Activated T-helper 17 cell treated with anti-CD3 and anti-CD28 coated beads, Interleukin-2, amount 50 U/mL, for 72 hours (primary cell): ENCODE results near the gene MEST. TPM values are rescaled to one million over a fixed set of nuclear protein-coding genes. Genes with fewer than 3 reads are reported as not detected.
"Not testable (repeated sequence)": the region's sequence is repeated elsewhere in the genome, so short reads cannot be mapped to it uniquely, and the experiment has no call there.

ENCODE experiments used
- ATAC-seq: fragments of 150-1000 bp; cut with Tn5 transposase; replicated peaks from 2 replicates; pipeline ENCODE4 v1.10.0; 2021; ENCODE audit warnings: mild to moderate bottlenecking, moderate library complexity
- H3K27ac Mint-ChIP-seq: one replicate; pipeline ENCODE4 v1.8.0; 2022; ENCODE audit warnings: mixed read lengths
- H3K27me3 Mint-ChIP-seq: one replicate; pipeline ENCODE4 v1.8.0; 2022; ENCODE audit warnings: mixed read lengths
- H3K36me3 Mint-ChIP-seq: one replicate; pipeline ENCODE4 v1.8.0; 2022; ENCODE audit warnings: low read depth, mild to moderate bottlenecking, mixed read lengths
- H3K4me1 Mint-ChIP-seq: one replicate; pipeline ENCODE4 v1.8.0; 2022; ENCODE audit warnings: mixed read lengths
- H3K4me3 Mint-ChIP-seq: one replicate; pipeline ENCODE4 v1.8.0; 2022; ENCODE audit warnings: mild to moderate bottlenecking, mixed read lengths
- H3K9me3 Mint-ChIP-seq: one replicate; pipeline ENCODE4 v1.8.0; 2022; ENCODE audit warnings: mixed read lengths
- total RNA-seq, 2 donors: library from RNA; stranded (reverse); gene quantifications; one replicate each; pipeline ENCODE4 v1.2.3, GENCODE V29; 2022

Gene MEST
- total RNA-seq, 2 donors from 2014 or later, result 0.99 to 1.5 TPM

DNA sequence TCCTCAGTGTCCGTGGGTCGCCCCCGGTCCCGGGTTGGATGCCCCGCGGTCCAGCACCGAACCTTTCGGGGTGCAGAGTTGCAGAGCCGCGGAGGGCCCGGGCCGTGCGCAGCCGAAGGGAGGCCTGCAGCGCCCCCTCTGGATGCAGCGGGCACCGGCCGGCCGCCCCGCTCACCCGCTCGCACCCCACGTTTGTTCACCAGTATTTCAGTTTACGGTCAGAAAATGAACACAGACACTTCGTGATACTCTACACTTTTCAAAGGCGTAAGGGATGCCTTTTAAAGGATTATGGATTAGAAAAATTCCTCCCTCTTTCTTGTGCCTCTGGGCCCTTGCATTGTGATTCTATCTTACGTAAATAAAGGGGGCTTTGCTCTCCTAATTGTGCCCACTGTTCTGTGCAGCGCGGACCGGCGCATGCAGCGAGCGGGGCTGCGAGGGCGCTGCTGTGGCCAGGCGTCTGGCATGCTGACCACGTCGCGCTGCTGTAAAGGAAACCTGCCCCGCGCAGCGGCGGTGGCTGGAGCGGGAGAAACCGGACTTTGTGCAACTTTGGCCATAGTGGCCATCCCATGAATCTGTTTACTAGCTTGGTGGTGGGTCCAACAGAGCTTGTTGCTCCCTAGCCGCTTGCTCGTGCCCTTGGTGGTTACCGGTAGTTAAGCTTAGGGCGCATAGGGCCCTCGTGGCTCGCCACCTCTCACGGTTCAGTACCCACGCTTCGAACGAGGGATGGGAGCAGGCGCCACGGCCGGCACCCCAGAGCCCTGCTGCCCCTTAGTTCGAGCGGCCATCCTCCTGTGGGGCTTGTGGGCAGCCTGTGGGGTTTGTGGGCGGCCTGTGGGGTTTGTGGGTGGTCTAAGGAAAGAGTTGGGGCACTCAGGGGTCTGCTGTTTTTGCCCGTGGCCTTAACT lies 739 bp upstream of the MEST start:
- Mint-ChIP-seq H3K36me3 (no peaks in the 10 kb centered on the region), H3K4me3 (peak overlapping the region; percentile 59), H3K4me1 (peaks cover 4% of the 10 kb centered on the region), H3K27me3 (peaks cover 30% of the 10 kb centered on the region), H3K9me3 (no peaks in the 10 kb centered on the region), H3K27ac (no peak overlapping the region)
- no peak for ATAC-seq

DNA sequence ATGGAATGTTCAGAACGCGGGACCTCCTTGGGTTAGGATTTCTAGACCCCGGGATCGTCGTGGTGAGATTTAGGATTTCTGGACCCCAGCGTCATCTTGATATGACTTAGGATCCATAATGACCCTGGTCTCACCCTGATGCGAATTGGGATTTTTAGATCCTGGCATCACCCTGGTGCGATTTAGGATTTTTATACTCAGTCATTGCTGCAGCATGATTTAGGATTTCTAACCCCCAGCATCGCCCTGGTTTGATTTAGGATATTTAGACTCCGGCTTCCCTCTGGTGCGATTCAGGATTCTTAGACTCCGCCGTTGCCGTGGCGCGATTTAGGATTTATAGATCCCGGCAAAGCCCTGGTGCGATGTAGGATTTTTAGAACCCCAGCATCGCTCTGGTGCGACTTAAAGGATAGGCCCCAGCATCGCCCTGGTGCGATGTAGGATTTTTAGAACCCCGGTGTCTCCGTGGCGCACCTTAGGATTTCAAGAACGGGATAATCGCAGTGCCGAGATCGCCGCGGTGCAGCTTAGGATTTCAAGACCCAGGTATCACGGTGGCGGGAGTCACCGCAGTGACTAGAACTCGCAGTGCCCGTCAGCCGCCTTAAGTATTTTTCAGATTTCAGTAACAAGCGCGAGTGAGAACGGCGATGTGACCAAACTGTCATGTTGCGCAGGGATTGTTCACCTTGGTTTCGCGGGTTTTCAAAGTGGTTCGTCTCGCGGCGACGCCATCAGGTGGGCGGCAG lies 814 bp downstream of the MEST start:
- H3K27ac Mint-ChIP-seq, result no peak overlapping the region
- H3K27me3 Mint-ChIP-seq, result peaks cover 30% of the 10 kb centered on the region
- peaks cover 4% of the 10 kb centered on the region for H3K4me1 Mint-ChIP-seq
- H3K9me3 Mint-ChIP-seq, result no peaks in the 10 kb centered on the region
- peaks cover 4% of the 10 kb centered on the region for H3K36me3 Mint-ChIP-seq
- peak overlapping the region; percentile 38 for H3K4me3 Mint-ChIP-seq
- no peak for ATAC-seq

GRCh38 chr7:130493275-130493873 lies 1.5 kb downstream of the MEST start:
- peak overlapping the region; percentile 38 for H3K4me3 Mint-ChIP-seq
- peaks cover 28% of the 10 kb centered on the region for H3K27me3 Mint-ChIP-seq
- H3K9me3 Mint-ChIP-seq, result no peaks in the 10 kb centered on the region
- peaks cover 4% of the 10 kb centered on the region for H3K4me1 Mint-ChIP-seq
- H3K27ac Mint-ChIP-seq, result no peak overlapping the region
- no peak for ATAC-seq
- peaks cover 7% of the 10 kb centered on the region for H3K36me3 Mint-ChIP-seq

DNA sequence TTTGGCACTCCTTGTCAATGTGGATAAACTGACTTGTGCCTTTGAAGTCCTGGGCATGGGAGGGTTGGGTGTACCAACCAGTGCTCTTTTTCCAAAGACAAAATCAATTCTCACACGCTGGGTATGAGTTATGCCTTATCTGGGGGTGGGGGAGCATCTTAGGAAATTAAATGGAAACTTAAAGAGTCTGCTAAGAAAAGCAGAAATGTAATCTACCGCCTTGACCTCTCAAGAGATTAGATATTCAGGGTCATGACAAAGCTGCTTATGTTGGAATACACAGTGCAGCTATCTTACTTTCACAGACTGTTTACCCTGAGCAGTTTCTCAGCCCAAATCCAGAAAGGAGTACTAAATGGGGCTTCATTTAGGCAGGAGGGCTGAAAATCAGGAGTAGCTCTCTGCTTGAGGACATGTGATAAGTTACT lies 2.6 kb downstream of the MEST start:
- H3K27ac Mint-ChIP-seq, result no peak overlapping the region
- H3K9me3 Mint-ChIP-seq, result no peaks in the 10 kb centered on the region
- H3K4me1 Mint-ChIP-seq, result peaks cover 4% of the 10 kb centered on the region
- peaks cover 9% of the 10 kb centered on the region for H3K36me3 Mint-ChIP-seq
- no peak for ATAC-seq
- peaks cover 22% of the 10 kb centered on the region for H3K27me3 Mint-ChIP-seq
- no peak overlapping the region for H3K4me3 Mint-ChIP-seq

GRCh38 chr7:130500463-130500862 lies 8.6 kb downstream of the MEST start:
- Mint-ChIP-seq H3K9me3 (no peaks in the 10 kb centered on the region), H3K27ac (no peak overlapping the region), H3K27me3 (no peaks in the 10 kb centered on the region), H3K4me3 (no peak overlapping the region), H3K4me1 (no peaks in the 10 kb centered on the region), H3K36me3 (peaks cover 49% of the 10 kb centered on the region)
- ATAC-seq, result no peak

- Mint-ChIP-seq H3K36me3 (peaks cover 49% of the 10 kb centered on the region), H3K4me3 (no peak overlapping the region), H3K27me3 (no peaks in the 10 kb centered on the region), H3K27ac (no peak overlapping the region), H3K9me3 (no peaks in the 10 kb centered on the region), H3K4me1 (no peaks in the 10 kb centered on the region)
- ATAC-seq, result no peak
Observed at GRCh38 chr7:130500910-130501309, 9.0 kb downstream of the MEST start.

DNA sequence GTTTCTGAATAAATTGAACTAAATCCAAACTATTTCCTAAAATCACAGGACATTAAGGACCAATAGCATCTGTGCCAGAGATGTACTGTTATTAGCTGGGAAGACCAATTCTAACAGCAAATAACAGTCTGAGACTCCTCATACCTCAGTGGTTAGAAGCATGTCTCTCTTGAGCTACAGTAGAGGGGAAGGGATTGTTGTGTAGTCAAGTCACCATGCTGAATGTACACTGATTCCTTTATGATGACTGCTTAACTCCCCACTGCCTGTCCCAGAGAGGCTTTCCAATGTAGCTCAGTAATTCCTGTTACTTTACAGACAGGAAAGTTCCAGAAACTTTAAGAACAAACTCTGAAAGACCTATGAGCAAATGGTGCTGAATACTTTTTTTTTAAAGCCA lies 13.9 kb downstream of the MEST start:
- H3K36me3 Mint-ChIP-seq, result peaks cover 29% of the 10 kb centered on the region
- H3K27ac Mint-ChIP-seq, result no peak overlapping the region
- no peaks in the 10 kb centered on the region for H3K27me3 Mint-ChIP-seq
- ATAC-seq, result no peak
- H3K9me3 Mint-ChIP-seq, result no peaks in the 10 kb centered on the region
- no peak overlapping the region for H3K4me3 Mint-ChIP-seq
- H3K4me1 Mint-ChIP-seq, result no peaks in the 10 kb centered on the region

DNA sequence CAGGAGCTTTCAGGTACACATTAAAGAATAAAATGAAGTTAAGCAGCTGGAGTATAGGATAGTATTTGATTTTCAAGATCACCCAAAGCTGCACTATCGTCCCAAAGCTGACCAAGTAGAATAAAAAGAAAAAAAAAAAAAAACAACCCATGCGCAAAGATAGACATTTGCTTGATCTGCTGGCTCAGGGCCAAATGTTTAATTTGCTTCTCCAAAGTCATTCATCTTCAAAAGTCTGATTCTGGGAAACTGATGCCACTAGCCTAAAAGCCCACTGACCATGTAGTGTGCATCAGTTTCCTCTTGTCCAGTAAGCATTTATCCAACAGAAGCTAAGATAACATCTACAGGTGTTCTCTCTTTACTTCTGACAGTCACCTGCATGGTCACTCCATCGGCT lies 14.5 kb downstream of the MEST start:
- Mint-ChIP-seq H3K4me1 (no peaks in the 10 kb centered on the region), H3K9me3 (no peaks in the 10 kb centered on the region), H3K27me3 (no peaks in the 10 kb centered on the region), H3K36me3 (peaks cover 25% of the 10 kb centered on the region), H3K27ac (no peak overlapping the region), H3K4me3 (no peak overlapping the region)
- no peak for ATAC-seq

- not testable (repeated sequence) for H3K9me3 Mint-ChIP-seq, H3K27ac Mint-ChIP-seq, H3K27me3 Mint-ChIP-seq, ATAC-seq, H3K4me3 Mint-ChIP-seq, H3K36me3 Mint-ChIP-seq, H3K4me1 Mint-ChIP-seq
Observed at GRCh38 chr7:130512038-130512437, 20.2 kb downstream of the MEST start.

GRCh38 chr7:130513447-130513846 lies 21.6 kb downstream of the MEST start:
- Mint-ChIP-seq H3K4me3 (no peak overlapping the region), H3K36me3 (no peaks in the 10 kb centered on the region), H3K4me1 (no peaks in the 10 kb centered on the region), H3K27ac (no peak overlapping the region), H3K27me3 (no peaks in the 10 kb centered on the region), H3K9me3 (no peaks in the 10 kb centered on the region)
- no peak for ATAC-seq

DNA sequence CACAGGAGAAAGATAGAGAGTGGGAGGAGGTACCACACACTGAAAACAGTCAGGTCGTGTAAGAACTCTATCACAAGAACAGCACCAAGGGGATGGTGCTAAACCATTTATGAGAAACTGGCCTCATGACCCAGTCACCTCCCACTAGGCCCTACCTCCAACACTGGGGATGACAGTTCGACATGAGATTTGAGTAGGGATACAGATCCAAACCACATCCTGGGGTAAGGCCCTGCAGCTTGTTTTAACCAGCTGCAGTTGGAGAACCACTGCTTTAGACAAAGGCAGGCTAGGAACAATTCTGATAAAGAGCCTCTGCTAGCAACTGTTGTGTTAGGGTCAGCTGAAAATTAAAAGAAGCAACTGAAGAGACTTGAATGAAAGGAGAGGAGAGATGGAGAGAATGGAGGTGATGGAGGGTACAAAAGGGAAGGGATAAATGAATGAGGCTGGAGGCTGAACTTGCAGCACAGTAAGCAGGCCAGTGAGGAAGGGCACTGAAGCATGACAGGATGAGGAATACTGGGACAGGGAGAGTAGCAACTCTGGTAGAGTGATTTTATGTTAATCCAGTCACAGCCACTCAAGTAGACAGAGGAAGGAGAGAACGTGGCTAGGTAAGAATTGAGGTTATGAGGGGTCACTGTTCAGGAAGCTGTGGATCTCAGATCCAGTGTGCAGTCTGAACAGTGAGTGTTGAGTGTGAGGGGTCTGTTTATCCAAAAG lies 23.6 kb downstream of the MEST start:
- no peaks in the 10 kb centered on the region for H3K9me3 Mint-ChIP-seq

DNA sequence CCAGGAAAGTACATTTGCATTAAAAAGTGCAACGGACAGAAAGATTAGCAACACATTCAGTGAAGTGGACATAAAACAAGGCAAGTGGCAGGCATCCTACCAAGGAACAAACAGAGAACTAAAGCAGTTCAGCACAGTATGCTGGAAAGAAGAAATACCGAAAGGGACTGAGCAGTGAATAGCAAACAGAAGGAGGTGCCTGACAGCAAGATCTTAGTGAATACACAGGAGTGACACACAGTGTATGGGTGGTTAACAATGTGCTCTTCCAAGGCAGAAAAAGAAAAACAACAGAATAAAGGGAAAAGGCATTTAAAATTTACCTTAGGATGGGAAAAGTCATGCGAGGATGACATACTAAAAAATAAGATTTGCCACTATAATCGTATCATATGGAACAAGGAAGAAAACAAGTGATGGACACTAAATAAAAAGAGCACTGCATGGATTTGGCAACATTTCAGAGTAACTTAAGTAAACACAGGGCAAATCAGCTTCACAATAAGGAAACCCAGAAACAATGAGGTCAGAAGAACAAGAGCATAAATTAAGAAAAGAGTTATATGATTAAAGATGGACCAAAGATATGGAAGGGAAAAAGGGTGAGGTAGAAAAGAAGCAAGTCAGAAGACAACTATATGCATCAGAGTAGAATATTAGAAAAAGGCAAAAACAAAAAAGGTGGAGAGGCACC lies 29.5 kb downstream of the MEST start:
- Mint-ChIP-seq H3K4me1 (no peaks in the 10 kb centered on the region), H3K27me3 (no peaks in the 10 kb centered on the region), H3K36me3 (no peaks in the 10 kb centered on the region), H3K4me3 (no peak overlapping the region), H3K9me3 (no peaks in the 10 kb centered on the region), H3K27ac (no peak overlapping the region)
- ATAC-seq, result no peak

More for the DNA sequence above, 23.6 kb downstream of the MEST start:
- Mint-ChIP-seq H3K27me3 (no peaks in the 10 kb centered on the region), H3K27ac (no peak overlapping the region), H3K4me1 (no peaks in the 10 kb centered on the region), H3K36me3 (no peaks in the 10 kb centered on the region), H3K4me3 (no peak overlapping the region)
- no peak for ATAC-seq

DNA sequence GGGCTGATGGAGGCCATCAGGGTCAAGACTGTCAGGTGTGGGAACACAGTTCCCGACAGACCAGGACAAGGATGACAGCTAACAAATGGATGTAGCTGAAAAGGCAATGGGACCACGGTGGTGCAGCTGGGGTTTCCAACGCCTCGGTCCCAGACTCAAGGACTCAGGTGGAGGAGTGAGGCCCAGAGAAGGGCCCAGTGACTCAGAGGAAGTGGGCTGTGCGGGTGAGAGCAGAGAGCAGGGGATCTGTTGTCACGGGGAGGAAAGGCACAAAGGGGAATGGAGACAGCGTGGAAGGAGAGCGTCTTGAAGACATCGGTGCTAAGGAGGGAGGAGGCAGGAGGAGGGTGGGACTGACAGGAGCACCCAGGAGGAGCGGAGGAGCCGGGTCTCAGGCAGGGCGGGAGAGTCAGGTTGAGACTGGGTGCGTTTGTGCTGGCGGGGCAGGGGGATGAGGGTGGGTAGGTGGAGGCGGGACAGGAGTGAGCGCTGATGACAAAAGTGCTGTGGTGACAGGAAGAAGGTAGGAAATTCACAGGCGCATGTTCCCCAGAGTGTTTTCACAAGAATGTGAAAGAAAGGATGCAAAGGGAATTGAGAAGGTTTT lies 31.7 kb downstream of the MEST start:
- H3K9me3 Mint-ChIP-seq, H3K27ac Mint-ChIP-seq, H3K4me1 Mint-ChIP-seq, H3K36me3 Mint-ChIP-seq, H3K4me3 Mint-ChIP-seq, H3K27me3 Mint-ChIP-seq: not testable (repeated sequence)
- ATAC-seq, result peak; percentile 52
